ENCODE measurements around the gene ATP8A2.
A peak's percentile ranks its signal among the peaks of the same experiment; 100 is the strongest.

The ATP8A2 gene

GRCh38 chr13:25776722-25777121 is 404.9 kb downstream of the ATP8A2 start:
- H3K4me3 ChIP-seq (ENCODE audit: low read depth, low read length), result no peak overlapping the region
- TF ChIP-seq CTCF (IDR thresholded peaks at IDR 0.05; ENCODE audit: low read depth, low read length) (no peak), MYC (IDR thresholded peaks at IDR 0.05; ENCODE audit: low read depth, low read length) (no peak), MAX (IDR thresholded peaks at IDR 0.05; ENCODE audit: low read depth, low read length) (no peak), POLR2A (IDR thresholded peaks at IDR 0.05; ENCODE audit: extremely low read depth, insufficient read length) (no peak)
- no peak for DNase-seq (ENCODE audit: low read depth)

- H3K4me3 ChIP-seq (ENCODE audit: low read depth, low read length), result no peak overlapping the region
- DNase-seq (ENCODE audit: low read depth), result no peak
- TF ChIP-seq MAX (IDR thresholded peaks at IDR 0.05; ENCODE audit: low read depth, low read length) (no peak), POLR2A (IDR thresholded peaks at IDR 0.05; ENCODE audit: extremely low read depth, insufficient read length) (no peak), CTCF (IDR thresholded peaks at IDR 0.05; ENCODE audit: low read depth, low read length) (no peak), MYC (IDR thresholded peaks at IDR 0.05; ENCODE audit: low read depth, low read length) (no peak)
Measured at GRCh38 chr13:25777509-25777908, 405.7 kb downstream of the ATP8A2 start.

- no peak overlapping the region for H3K4me3 ChIP-seq (ENCODE audit: low read depth, low read length)
- TF ChIP-seq CTCF (IDR thresholded peaks at IDR 0.05; ENCODE audit: low read depth, low read length) (no peak), MYC (IDR thresholded peaks at IDR 0.05; ENCODE audit: low read depth, low read length) (no peak), MAX (IDR thresholded peaks at IDR 0.05; ENCODE audit: low read depth, low read length) (no peak), POLR2A (IDR thresholded peaks at IDR 0.05; ENCODE audit: extremely low read depth, insufficient read length) (no peak)
- DNase-seq (ENCODE audit: low read depth), result peak; percentile 28
Measured at GRCh38 chr13:25778365-25778764, 406.6 kb downstream of the ATP8A2 start.

GRCh38 chr13:25778808-25779305 is 407.1 kb downstream of the ATP8A2 start:
- DNase-seq (ENCODE audit: low read depth), result peak; percentile 14
- no peak for TF ChIP-seq MAX (IDR thresholded peaks at IDR 0.05; ENCODE audit: low read depth, low read length)
- no peak for TF ChIP-seq CTCF (IDR thresholded peaks at IDR 0.05; ENCODE audit: low read depth, low read length)
- no peak for TF ChIP-seq MYC (IDR thresholded peaks at IDR 0.05; ENCODE audit: low read depth, low read length)
- no peak for TF ChIP-seq POLR2A (IDR thresholded peaks at IDR 0.05; ENCODE audit: extremely low read depth, insufficient read length)
- H3K4me3 ChIP-seq (ENCODE audit: low read depth, low read length), result no peak overlapping the region

- no peak overlapping the region for H3K4me3 ChIP-seq (ENCODE audit: low read depth, low read length)
- no peak for TF ChIP-seq MAX (IDR thresholded peaks at IDR 0.05; ENCODE audit: low read depth, low read length)
- TF ChIP-seq CTCF (IDR thresholded peaks at IDR 0.05; ENCODE audit: low read depth, low read length), result no peak
- TF ChIP-seq POLR2A (IDR thresholded peaks at IDR 0.05; ENCODE audit: extremely low read depth, insufficient read length), result no peak
- no peak for TF ChIP-seq MYC (IDR thresholded peaks at IDR 0.05; ENCODE audit: low read depth, low read length)
- no peak for DNase-seq (ENCODE audit: low read depth)
Measured at GRCh38 chr13:25783076-25783475, 411.3 kb downstream of the ATP8A2 start.

All from NB4 (cell line).